MCF 10A (cell line): Measurements from ENCODE around the gene FSD1. TPM values are rescaled to one million over a fixed set of nuclear protein-coding genes. Genes with fewer than 3 reads are reported as not detected.

ENCODE experiments used
- BruUV-seq: library from RNA; stranded (reverse); fragments of 400-500 nt; replicated peaks from 2 replicates; lab custom pipeline; 2021; lab: Mats Ljungman, UMichigan
- CTCF ChIA-PET: fragments of 300-600 bp; sonication (Branson Sonifier 250); formaldehyde crosslinking; extraction: SDS; loops from one replicate; lab custom pipeline; 2021; ENCODE audit warnings: antibody characterized with exemption, inconsistent platforms; lab: Yijun Ruan, JAX
- POLR2A ChIA-PET: fragments of 300-600, 350-650 bp; sonication (Branson Sonifier 250); formaldehyde crosslinking; extraction: SDS; loops from one replicate; lab custom pipeline; 2020; ENCODE audit warnings: antibody characterized with exemption, inconsistent platforms; lab: Yijun Ruan, JAX
- DNase-seq: peaks from one replicate; pipeline ENCODE4 v3.0.0-alpha.2; 2018; ENCODE audit not compliant: unreplicated experiment
- H3K27ac Mint-ChIP-seq: one replicate; pipeline ENCODE4 v1.8.0; 2022; ENCODE audit warnings: mild to moderate bottlenecking, low read depth, mixed read lengths; ENCODE audit not compliant: unreplicated experiment
- H3K27me3 Mint-ChIP-seq: one replicate; pipeline ENCODE4 v1.8.0; 2022; ENCODE audit warnings: mixed read lengths; ENCODE audit not compliant: insufficient read depth, unreplicated experiment
- H3K36me3 Mint-ChIP-seq: one replicate; pipeline ENCODE4 v1.8.0; 2022; ENCODE audit warnings: mild to moderate bottlenecking, moderate library complexity, mixed read lengths; ENCODE audit not compliant: insufficient read depth, unreplicated experiment
- H3K4me1 Mint-ChIP-seq: one replicate; pipeline ENCODE4 v1.8.0; 2022; ENCODE audit warnings: mixed read lengths; ENCODE audit not compliant: insufficient read depth, unreplicated experiment
- H3K4me3 Mint-ChIP-seq: one replicate; pipeline ENCODE4 v1.8.0; 2022; ENCODE audit warnings: mild to moderate bottlenecking, moderate library complexity, mixed read lengths; ENCODE audit not compliant: unreplicated experiment
- H3K9me3 Mint-ChIP-seq: one replicate; pipeline ENCODE4 v1.8.0; 2022; ENCODE audit warnings: mixed read lengths; ENCODE audit not compliant: unreplicated experiment
- CTCF ChIP-seq: fragments of 200-600 bp; IDR thresholded peaks from one replicate; pipeline ENCODE4 v1.8.0; 2022; ENCODE audit warnings: antibody characterized with exemption, mild to moderate bottlenecking; ENCODE audit not compliant: unreplicated experiment
- intact Hi-C: fragments of 100-400 bp; cut with micrococcal nuclease; formaldehyde crosslinking; loops from 2 replicates; pipeline ENCODE4 v1.14.1; 2022
- total RNA-seq: library from RNA; stranded (reverse); gene quantifications from 2 replicates; pipeline ENCODE4 v1.2.3, GENCODE V29; 2022

FSD1 gene
- total RNA-seq, 1 experiment from 2014 or later: not detected

DNA sequence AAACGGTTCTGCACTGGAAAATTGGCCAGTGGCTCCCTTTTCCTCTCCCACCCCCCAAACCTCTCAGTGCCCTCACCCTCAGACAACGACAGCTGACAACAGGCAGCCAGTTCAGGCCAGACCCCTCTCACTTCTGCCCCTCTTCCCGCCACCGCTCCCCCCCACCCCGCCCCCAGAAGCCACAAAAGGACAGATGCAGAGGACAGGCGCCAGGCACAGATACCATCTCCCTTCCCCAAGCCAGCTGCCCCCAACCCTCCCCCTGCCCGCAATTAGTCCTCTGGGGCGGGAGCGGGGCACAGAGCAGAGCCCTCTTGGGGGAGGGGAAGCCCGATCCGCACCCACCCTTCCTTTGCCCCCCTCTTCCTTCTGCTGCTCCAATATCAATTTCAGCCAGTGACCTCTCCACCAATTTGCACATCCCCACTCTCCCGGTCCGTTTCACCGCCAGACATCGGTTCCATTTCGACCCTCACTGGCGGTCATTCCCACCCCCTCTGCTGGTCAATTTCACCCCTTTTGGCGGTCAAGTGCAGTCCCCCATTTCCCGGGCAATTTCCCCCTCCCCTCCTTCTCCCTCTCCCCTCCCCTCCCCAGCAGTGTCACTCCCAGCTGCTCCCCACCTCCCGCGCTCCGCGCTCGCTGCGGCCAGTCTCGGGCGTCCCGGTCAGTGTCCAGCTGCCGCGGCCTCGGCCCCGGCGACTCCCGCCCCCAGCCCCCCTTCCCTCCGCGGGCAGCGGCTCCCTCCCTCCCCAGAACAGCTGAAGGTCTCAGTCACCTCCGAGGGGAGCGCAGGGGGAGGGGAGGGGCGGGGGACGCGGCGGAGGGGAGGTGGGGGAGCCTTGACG lies 25.8 kb upstream of the FSD1 start, which contains the start of gene SHD:
TSS of gene SHD (plus strand) at position 848 of the 848 bp plus-strand sequence. CDS start 798 bp downstream, outside the sequence.
- no peaks in the 10 kb centered on the region for H3K36me3 Mint-ChIP-seq
- H3K27me3 Mint-ChIP-seq: peaks cover 17% of the 10 kb centered on the region
- no TSS peak for BruUV-seq
- no peak for TF ChIP-seq CTCF
- no peak for DNase-seq
- H3K27ac Mint-ChIP-seq: no peak within 1 kb of the TSS
- CTCF ChIA-PET: interaction anchor here (0.7 kb wide), 1 partner anchor 61 kb away, joined by 3 read pairs; no protein-coding TSS in a partner anchor
- no peaks in the 10 kb centered on the region for H3K4me1 Mint-ChIP-seq
- H3K9me3 Mint-ChIP-seq: no peaks in the 10 kb centered on the region
- POLR2A ChIA-PET: interaction anchor here (0.5 kb wide), 1 partner anchor 43 kb away, joined by 4 read pairs; no protein-coding TSS in a partner anchor
- H3K4me3 Mint-ChIP-seq: no peak within 1 kb of the TSS
- intact Hi-C loops: no loop called here

GRCh38 chr19:4279267-4279529 lies 25.2 kb upstream of the FSD1 start:
- Mint-ChIP-seq H3K9me3 (no peaks in the 10 kb centered on the region), H3K27ac (no peak overlapping the region), H3K27me3 (peaks cover 17% of the 10 kb centered on the region), H3K36me3 (no peaks in the 10 kb centered on the region), H3K4me1 (no peaks in the 10 kb centered on the region), H3K4me3 (no peak overlapping the region)
- intact Hi-C loops: no loop called here
- POLR2A ChIA-PET: no interaction called here
- CTCF ChIA-PET: no interaction called here
- TF ChIP-seq CTCF: no peak
- DNase-seq: no peak
- no TSS peak for BruUV-seq

DNA sequence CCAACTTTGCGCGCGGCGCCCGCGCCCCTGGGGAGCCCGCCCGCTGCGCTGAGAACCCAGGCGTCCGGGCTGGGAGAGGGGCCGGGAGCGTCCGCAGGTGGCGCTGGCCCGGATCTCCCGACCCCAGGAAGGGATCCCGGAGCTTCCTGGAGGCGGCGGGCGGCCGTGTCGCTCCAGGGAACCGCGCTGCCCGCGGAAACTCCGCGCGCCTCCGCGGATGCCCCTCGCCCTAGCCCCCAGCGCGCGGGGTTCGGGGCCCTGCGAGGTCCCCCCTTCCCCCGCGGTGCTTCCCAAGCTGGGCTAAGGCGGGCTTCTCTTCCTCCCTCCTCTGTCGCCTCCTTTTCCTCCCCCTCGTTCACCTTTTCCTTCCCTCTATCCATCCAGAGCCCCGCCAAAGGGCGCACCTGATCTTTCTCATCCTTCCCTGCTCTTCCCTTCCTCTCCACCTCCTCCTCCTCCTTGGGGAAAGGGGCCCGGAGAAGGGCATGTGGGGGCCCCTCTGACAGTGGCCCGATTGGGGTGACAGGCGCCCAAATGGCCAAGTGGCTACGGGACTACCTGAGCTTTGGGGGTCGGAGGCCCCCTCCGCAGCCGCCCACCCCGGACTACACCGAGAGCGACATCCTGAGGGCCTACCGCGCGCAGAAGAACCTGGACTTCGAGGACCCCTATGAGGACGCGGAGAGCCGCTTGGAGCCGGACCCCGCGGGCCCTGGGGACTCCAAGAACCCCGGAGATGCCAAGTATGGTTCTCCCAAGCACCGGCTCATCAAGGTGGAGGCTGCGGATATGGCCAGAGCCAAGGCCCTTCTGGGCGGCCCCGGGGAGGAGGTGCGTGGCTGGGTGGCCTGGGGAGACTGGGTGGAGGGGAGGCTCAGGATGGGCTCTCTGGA lies 24.6 kb upstream of the FSD1 start:
- ChIA-PET POLR2A (no interaction called here), CTCF (interaction anchor here (0.5 kb wide), 1 partner anchor 9 kb away, joined by 3 read pairs; no protein-coding TSS in a partner anchor)
- Mint-ChIP-seq H3K4me3 (no peak overlapping the region), H3K36me3 (no peaks in the 10 kb centered on the region), H3K27me3 (peaks cover 17% of the 10 kb centered on the region), H3K4me1 (no peaks in the 10 kb centered on the region), H3K9me3 (no peaks in the 10 kb centered on the region), H3K27ac (no peak overlapping the region)
- no peak for TF ChIP-seq CTCF
- intact Hi-C loops: no loop called here
- DNase-seq: no peak
- BruUV-seq: no TSS peak
